Type B pancreatic cell (in vitro differentiated cells): ENCODE measurements around the gene OR52K1. TPM values are rescaled to one million over a fixed set of nuclear protein-coding genes. Genes with fewer than 3 reads are reported as not detected.
A peak's percentile ranks its signal among the peaks of the same experiment; 100 is the strongest.

ENCODE experiments used
- DNase-seq: peaks from one replicate; pipeline ENCODE4 v3.0.0; 2021; ENCODE audit warnings: mixed read lengths; ENCODE audit not compliant: unreplicated experiment; ENCODE audit errors: extremely low spot score
- H3K27ac Mint-ChIP-seq: 2 replicates; pipeline ENCODE4 v1.8.0; 2021; ENCODE audit warnings: mild to moderate bottlenecking, mixed read lengths
- H3K27me3 Mint-ChIP-seq: 2 replicates; pipeline ENCODE4 v1.8.0; 2021; ENCODE audit warnings: mixed read lengths
- H3K36me3 Mint-ChIP-seq: 2 replicates; pipeline ENCODE4 v1.8.0; 2021; ENCODE audit warnings: mixed read lengths
- H3K4me1 Mint-ChIP-seq: one replicate; pipeline ENCODE4 v1.8.0; 2021; ENCODE audit warnings: mixed read lengths; ENCODE audit not compliant: unreplicated experiment
- H3K4me3 Mint-ChIP-seq: 2 replicates; pipeline ENCODE4 v1.8.0; 2021; ENCODE audit warnings: mild to moderate bottlenecking, mixed read lengths
- H3K9me3 Mint-ChIP-seq: 2 replicates; pipeline ENCODE4 v1.8.0; 2021; ENCODE audit warnings: mixed read lengths
- total RNA-seq: library from RNA; stranded (reverse); gene quantifications from 2 replicates; pipeline ENCODE4 v1.2.1, GENCODE V29; 2021; ENCODE audit warnings: low replicate concordance
- TF ChIP-seq, protein P1 (sequence below): fragments of 200-600 bp; sonication (generic); conservative IDR thresholded peaks from 2 replicates; pipeline ENCODE4 v1.5.0; 2021; ENCODE audit warnings: antibody characterized with exemption, mild to moderate bottlenecking

The OR52K1 gene
- total RNA-seq, 1 donor from 2014 or later = not detected

DNA sequence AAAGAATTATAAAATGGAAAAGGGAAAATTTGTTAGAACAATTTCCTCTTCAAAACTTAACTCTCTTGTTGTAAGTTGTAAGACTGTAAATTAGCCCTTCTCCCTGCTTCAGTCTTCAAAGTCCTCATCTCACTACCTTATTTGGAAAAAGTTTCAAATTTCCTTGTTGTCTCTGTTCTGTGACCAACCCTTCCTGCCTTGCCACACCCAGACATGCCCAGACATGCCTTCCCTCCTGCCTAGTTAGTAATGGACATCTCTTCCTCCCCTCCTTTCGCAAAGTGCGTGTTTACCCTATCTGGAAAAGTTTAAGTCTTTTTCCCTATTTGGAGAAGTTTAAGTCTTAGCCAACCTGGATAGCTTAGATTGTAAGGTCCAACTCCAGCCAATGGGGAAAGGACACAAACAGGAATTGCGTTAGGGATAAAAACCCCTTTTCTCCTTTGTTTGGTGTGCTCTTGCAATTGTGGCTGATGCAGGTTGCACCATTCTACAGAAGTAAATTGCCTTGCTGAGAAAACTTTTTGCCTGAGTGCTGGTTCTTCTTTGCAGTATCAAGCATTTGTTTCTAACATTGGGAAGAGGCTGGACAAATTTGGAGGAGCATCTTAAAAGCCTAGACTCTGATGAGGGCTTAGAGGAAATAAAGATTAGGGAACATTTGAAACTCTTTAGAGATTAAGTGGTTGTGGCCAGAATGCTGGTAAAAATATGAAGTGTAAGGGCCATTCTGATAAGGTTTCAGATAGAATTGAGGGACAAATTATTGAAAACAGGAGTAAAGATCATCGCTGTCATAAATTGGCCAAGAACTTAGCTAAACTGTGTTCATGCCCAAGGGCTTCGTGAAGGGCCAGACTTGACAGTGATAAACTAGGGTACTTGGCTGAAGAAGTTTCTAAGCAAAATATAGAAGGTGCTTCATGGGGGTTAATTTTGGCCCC, 18.0 kb upstream of the OR52K1 start:
- peaks cover 18% of the 10 kb centered on the region for H3K9me3 Mint-ChIP-seq
- no peaks in the 10 kb centered on the region for H3K27me3 Mint-ChIP-seq
- no peak for DNase-seq
- peaks cover 4% of the 10 kb centered on the region for H3K4me1 Mint-ChIP-seq
- H3K36me3 Mint-ChIP-seq = no peaks in the 10 kb centered on the region
- H3K27ac Mint-ChIP-seq = peak overlapping the region; percentile 93
- TF ChIP-seq, protein P1, sequence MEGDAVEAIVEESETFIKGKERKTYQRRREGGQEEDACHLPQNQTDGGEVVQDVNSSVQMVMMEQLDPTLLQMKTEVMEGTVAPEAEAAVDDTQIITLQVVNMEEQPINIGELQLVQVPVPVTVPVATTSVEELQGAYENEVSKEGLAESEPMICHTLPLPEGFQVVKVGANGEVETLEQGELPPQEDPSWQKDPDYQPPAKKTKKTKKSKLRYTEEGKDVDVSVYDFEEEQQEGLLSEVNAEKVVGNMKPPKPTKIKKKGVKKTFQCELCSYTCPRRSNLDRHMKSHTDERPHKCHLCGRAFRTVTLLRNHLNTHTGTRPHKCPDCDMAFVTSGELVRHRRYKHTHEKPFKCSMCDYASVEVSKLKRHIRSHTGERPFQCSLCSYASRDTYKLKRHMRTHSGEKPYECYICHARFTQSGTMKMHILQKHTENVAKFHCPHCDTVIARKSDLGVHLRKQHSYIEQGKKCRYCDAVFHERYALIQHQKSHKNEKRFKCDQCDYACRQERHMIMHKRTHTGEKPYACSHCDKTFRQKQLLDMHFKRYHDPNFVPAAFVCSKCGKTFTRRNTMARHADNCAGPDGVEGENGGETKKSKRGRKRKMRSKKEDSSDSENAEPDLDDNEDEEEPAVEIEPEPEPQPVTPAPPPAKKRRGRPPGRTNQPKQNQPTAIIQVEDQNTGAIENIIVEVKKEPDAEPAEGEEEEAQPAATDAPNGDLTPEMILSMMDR = no peak
- no peak overlapping the region for H3K4me3 Mint-ChIP-seq

DNA sequence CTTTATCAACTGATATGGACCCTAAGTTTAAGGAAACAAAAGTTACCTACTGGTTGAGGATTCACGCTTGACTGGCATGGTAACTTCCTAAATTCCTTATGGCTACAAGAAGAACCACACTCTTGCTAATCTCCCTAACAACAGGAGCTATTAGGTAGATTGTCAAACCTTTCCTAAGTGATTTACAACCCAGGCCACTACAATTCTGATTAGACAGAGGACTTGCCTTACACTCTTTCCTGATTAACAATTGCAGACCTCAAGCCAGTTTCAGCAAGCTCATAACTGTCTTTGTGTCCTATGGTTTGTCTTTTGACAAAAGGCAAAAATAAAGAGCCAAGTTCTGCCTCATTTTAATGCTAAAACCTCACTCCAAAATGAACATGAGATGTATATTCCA, 17.0 kb upstream of the OR52K1 start:
- Mint-ChIP-seq H3K36me3 (no peaks in the 10 kb centered on the region), H3K9me3 (peaks cover 18% of the 10 kb centered on the region), H3K4me1 (peaks cover 2% of the 10 kb centered on the region), H3K27me3 (no peaks in the 10 kb centered on the region), H3K27ac (peak overlapping the region; percentile 30), H3K4me3 (no peak overlapping the region)
- TF ChIP-seq, protein P1 = no peak
- no peak for DNase-seq

DNA sequence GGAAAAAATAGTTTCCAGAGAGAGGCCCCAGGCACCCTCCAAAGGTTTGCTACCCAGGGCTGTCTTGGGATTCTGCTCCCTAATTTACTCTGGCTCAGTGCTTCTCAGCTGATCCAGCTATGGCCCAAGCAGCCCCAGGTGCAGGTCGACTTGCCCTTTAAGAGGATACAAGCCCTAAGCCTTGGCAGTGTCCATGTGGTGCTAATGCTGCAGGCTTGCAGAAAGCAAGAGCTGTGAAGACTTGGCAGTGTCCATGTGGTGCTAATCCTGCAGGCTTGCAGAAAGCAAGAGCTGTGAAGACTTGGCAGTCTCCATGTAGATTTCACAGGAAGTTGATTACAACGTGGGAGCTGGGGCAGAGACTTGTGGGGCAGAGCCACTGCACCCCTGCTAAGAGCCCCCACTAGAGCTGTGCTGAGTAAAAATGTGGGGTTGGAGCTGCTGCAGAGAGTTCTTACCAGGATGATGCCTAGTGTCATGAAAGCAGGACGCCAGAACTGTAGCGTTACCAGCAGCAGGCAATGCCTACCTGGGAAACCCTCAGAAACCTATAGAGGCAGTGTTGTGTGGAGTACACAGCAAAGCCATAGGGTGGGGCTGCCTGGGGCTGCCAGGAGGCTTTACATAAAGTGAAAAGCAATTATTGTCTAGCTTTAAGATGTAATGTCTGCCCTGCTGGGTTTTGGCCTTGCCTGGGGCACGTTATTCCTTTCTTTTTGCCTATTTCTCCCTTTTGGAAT, 16.1 kb upstream of the OR52K1 start:
- Mint-ChIP-seq H3K4me3 (no peak overlapping the region), H3K36me3 (no peaks in the 10 kb centered on the region), H3K4me1 (no peaks in the 10 kb centered on the region), H3K27me3 (no peaks in the 10 kb centered on the region), H3K9me3 (peaks cover 18% of the 10 kb centered on the region), H3K27ac (no peak overlapping the region)
- DNase-seq = no peak
- TF ChIP-seq, protein P1 = no peak

DNA sequence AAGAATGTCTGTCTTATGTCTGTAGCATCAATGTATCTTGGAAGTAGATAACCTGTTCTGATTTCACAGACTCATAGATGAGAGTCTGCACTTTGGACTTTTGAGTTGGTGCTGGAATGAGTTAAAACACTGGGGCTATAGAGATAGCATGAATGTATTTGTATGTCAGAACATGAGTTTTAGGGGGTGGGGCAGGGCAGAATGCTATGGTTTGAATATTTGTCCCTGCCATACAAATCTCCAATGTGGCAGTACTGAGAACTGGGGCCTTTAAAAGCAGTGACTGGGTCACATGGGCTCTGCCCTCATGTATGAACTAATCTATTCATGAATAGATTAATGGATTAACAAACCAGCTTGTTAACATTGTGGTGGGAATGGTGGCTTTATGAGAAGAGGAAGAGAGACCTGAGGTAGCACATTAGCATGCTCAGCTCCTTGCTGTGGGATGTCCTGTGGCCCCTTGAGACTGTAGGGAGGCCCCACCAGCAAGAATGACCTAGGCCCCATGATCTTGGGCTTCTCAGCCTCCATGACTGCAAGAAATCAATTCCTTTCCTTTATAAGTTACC, 15.5 kb upstream of the OR52K1 start:
- Mint-ChIP-seq H3K27me3 (no peaks in the 10 kb centered on the region), H3K9me3 (peaks cover 18% of the 10 kb centered on the region), H3K4me3 (no peak overlapping the region), H3K36me3 (no peaks in the 10 kb centered on the region), H3K27ac (no peak overlapping the region), H3K4me1 (no peaks in the 10 kb centered on the region)
- TF ChIP-seq, protein P1 = no peak
- no peak for DNase-seq

DNA sequence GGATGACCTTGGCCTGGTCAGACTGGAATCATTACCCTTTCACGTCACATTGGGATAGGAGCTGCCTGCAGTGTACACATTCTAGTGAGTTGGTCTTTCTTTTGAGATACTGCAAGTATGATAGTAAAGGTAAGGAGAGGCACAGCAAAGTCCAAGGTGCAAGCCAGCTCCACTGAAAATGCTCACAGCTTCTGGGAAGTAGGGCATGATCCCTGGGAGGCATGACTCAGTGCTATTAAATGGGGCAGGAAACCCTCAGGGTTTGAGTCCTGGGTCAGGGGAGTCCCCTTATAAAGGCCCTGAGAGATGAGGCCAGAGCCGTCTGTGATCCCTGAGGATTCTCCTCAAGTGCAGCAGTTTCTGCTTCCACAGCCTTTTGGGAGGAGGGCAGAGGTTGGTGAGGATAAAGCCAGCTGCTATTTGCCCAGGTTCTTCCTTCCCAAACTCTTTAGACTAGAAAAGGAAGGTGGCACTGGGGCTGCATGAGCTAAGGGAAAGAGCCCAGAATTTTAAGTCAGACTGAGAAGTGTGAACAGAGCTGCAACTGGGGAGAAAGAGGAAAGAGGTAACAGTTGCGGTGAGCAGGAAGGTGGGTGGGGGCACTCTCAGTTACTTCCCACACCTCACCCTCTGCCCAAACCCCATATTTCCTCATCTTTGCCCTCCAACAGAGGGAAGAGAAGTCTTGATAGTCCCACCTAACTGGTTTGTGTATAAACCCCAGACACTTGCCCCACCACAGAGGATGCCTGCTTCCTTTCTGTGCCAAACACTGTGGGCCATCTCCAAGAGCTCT, 14.4 kb upstream of the OR52K1 start:
- Mint-ChIP-seq H3K4me3 (no peak overlapping the region), H3K27ac (no peak overlapping the region), H3K4me1 (no peaks in the 10 kb centered on the region), H3K27me3 (no peaks in the 10 kb centered on the region), H3K9me3 (peaks cover 12% of the 10 kb centered on the region), H3K36me3 (no peaks in the 10 kb centered on the region)
- TF ChIP-seq, protein P1 = no peak
- DNase-seq = no peak
